LNCaP clone FGC (cell line): ENCODE data around the gene CC2D2A.
A peak's percentile ranks its signal among the peaks of the same experiment; 100 is the strongest.
"Not testable (repeated sequence)": the region's sequence is repeated elsewhere in the genome, so short reads cannot be mapped to it uniquely, and the experiment has no call there.

Source experiments
- DNase-seq: peaks from one replicate; pipeline ENCODE4 v3.0.0-alpha.2; 2011; ENCODE audit warnings: low read depth
- H3K4me3 ChIP-seq: 2 replicates; pipeline ENCODE4 v1.5.1; 2011; ENCODE audit warnings: mild to moderate bottlenecking, low read depth, low read length, control low read depth
- TF ChIP-seq, protein P1 (sequence below): IDR thresholded peaks from 2 replicates; pipeline ENCODE4 v1.5.1; 2012; ENCODE audit warnings: mild to moderate bottlenecking; ENCODE audit not compliant: control insufficient read depth, insufficient read depth; ENCODE audit errors: extremely low read depth

Gene CC2D2A

DNA sequence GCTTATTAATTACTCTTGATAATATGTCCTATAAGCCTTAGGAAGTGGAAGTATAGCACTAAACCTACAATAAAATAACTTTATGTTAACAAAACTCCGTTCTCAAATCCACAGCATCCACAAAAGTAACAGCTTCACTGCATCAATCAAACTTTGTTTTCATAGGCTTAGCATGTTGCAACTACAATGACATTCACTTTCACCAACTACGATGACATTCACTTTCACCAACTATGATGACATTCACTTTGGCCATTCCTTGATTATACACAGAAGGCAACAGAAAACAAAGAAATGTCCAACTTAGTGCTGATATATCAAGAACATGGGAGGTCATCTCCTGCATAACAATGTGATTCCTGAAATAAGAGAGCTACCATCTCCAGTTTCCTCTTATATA is 141.2 kb downstream of the CC2D2A start:
- TF ChIP-seq, protein P1, sequence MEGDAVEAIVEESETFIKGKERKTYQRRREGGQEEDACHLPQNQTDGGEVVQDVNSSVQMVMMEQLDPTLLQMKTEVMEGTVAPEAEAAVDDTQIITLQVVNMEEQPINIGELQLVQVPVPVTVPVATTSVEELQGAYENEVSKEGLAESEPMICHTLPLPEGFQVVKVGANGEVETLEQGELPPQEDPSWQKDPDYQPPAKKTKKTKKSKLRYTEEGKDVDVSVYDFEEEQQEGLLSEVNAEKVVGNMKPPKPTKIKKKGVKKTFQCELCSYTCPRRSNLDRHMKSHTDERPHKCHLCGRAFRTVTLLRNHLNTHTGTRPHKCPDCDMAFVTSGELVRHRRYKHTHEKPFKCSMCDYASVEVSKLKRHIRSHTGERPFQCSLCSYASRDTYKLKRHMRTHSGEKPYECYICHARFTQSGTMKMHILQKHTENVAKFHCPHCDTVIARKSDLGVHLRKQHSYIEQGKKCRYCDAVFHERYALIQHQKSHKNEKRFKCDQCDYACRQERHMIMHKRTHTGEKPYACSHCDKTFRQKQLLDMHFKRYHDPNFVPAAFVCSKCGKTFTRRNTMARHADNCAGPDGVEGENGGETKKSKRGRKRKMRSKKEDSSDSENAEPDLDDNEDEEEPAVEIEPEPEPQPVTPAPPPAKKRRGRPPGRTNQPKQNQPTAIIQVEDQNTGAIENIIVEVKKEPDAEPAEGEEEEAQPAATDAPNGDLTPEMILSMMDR, result no peak
- no peak for DNase-seq
- H3K4me3 ChIP-seq, result no peak overlapping the region

DNA sequence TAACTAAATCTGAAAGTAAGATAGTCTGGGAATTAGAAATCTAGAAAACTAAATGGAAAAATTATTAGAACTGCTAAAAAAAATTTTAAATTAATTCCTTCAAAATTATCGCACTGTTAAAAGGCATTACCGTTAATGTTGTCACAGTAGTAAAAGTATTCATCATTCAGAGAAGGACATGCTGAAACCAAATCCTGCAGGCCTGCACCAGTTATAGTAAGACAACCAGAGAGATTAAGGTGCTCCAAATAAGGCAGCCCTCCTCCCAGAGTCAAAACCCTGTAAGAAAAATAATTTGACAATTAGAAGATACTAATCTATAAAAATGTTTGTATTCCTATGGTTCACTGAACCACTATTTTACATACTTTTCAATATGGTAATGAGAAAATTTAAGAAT is 142.5 kb downstream of the CC2D2A start:
- TF ChIP-seq, protein P1, result no peak
- H3K4me3 ChIP-seq, result no peak overlapping the region
- DNase-seq, result no peak

DNA sequence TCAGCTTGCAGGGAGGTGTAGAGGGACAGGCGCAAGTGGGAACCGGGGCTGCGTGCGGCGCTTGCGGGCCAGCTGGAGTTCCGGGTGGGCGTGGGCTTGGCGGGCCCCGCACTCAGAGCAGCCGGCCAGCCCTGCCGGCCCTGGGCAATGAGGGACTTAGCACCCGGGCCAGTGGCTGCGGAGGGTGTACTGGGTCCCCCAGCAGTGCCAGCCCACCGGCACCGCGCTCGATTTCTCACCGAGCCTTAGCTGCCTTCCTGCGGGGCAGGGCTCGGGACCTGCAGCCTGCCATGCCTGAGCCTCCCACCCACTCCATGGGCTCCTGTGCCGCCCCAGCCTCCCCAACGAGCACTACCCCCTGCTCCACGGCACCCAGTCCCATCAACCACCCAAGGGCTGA is 145.2 kb downstream of the CC2D2A start:
- H3K4me3 ChIP-seq, DNase-seq: not testable (repeated sequence)

DNA sequence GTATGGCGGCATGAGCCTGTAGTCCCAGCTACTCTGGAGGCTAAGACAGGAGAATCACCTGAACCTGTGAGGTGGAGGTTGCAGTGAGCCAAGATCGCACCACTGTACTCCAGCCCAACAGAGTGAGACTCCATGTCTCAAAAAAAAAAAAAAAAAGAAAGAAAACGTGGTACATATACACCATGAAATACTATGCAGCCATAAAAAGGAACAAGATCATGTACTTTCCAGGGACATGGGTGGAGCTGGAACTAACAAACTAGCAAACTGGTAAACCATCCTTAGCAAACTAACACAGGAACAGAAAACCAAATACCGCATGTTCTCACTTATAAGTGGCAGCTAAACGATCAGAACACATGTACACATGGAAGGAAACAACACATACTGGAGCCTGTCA is 147.7 kb downstream of the CC2D2A start:
- not testable (repeated sequence) for H3K4me3 ChIP-seq, DNase-seq

DNA sequence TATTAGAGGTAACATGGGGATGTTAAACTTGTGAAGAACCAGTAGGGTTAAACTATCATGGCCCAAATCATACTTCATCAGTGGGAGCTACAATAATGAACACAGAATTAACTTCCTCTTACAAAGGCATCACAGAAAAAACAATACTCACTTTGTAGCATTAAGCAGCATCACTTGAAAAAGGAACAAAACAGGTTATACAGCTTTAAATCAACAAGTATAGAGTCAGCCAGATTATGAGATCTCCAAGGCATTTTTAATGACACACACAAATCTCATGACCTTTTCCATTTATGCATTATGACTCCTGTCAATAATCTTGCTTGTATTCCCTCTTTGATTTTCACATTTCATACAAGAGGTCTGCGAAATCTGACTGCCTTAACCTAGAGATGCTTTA is 167.1 kb downstream of the CC2D2A start:
- TF ChIP-seq, protein P1, result no peak
- H3K4me3 ChIP-seq, result no peak overlapping the region
- DNase-seq, result peak; percentile 77

DNA sequence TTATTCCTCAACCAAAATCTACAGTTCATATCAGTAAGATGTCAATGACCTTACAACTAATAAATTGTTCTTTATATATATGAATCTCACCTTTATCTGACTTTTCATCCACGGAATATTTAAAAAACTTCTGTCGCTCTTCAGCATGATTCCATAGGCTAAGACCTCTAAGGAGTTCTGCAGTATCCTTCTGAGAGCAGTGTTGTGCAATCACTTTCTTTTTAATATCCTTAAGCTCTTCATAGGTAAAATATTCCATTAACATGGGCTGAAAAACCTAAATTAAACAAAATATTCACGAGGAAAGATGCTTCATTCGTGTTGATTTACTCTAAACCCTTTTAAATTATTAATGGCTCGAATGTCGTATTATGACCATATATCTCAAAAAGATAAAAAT is 168.7 kb downstream of the CC2D2A start:
- DNase-seq, result no peak
- TF ChIP-seq, protein P1, result no peak
- H3K4me3 ChIP-seq, result no peak overlapping the region

DNA sequence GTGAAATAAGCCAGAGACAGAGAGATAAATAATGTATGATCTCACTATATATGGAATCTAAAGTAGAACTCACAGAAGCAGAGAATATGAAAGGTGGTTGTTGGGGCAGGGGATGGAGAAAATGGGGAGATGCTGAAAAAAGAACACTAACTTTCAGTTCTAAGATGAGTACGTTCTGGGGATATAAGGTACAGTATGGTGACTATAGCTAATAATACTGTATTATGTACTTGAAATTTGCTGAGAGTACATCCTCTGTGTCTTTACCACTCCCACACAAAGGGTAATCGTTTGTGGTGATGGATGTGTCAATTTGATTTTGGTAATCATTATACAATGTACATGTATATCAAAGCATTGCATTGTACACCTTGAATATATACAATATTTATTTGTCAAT is 178.9 kb downstream of the CC2D2A start:
- no peak for DNase-seq
- H3K4me3 ChIP-seq, result no peak overlapping the region
- TF ChIP-seq, protein P1, result no peak

DNA sequence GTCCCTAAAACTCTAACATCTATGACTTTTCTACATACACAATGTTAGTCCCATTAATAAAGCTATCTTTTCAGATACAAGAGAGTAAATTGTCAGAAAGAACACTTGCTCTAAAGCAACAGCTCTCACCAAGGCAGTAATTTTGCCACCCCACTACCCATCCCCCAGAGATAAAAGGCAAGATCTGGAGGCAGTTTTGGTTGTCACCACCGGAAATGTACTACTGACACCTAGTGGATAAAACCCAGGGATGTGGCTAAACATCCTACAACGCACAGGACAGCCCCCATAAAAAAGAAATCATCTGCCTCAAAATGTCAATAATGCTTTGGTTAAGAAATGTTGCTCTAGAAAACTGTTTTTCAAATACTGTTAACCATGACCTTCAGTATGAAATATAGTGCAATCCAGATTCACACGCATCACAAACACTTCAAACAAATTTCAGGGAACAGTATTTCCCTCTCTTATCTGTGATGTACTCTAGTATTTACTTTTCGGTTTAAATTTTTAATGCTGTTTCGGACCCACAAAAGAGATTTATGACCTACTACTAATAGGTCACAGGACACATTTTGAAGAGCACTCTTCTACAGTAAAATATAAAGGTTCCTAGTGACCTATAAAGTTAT is 180.3 kb downstream of the CC2D2A start:
- TF ChIP-seq, protein P1, result peak; percentile 61
- H3K4me3 ChIP-seq, result peak overlapping the region; percentile 30
- DNase-seq, result peak; percentile 83
